ENCODE measurements around the gene MYO16.

The MYO16 gene

DNA sequence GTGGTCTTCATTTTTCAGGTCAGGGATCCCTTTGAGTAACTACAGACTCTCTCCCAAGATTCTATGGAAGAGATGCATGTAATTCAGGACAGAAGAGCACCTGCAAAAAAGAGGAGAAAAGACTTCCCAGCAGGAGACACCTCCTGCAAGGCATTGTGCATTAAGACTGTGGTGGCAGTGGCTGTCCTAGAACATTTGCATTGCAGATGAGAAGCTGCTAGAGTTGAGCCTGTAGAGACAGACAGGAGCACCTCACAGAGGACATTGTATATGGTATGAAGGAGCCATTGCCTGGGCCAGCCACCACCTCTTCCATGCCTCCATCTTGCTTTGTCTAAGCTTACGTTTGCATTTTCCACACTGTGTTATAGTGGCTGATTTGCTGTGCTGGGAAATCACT is 11.2 kb upstream of the MYO16 start:
- Histone ChIP-seq H3K27me3 (no peaks in the 10 kb centered on the region), H3K4me2 (no peak overlapping the region), H3K36me3 (no peaks in the 10 kb centered on the region), H4K20me1 (no peaks in the 10 kb centered on the region), H3K9me3 (no peaks in the 10 kb centered on the region), H3K9ac (no peak overlapping the region), H3K4me1 (no peaks in the 10 kb centered on the region), H3K27ac (no peak overlapping the region), H3K4me3 (no peak overlapping the region)
- TF ChIP-seq Cebpa-rat (IDR thresholded peaks at IDR 0.05): no peak

DNA sequence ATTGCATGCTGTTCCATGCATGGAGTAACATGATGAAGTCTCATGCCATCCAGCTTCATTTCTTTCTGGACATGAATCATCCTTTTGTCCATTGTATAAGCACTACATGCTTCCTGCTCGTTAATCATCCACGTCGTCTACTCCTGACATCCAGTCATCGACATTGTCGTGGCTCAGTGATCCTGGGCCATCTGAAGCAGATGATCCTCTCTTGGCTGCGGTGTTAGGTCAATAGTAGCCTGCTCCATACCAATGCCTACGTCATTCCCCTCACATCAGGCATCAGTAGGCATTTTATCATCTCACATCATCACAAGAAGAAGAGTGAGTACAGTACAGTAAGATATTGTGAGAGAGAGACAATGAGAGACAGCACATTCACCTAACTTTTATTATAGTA is 7.9 kb upstream of the MYO16 start:
- TF ChIP-seq Cebpa-rat (IDR thresholded peaks at IDR 0.05): no peak
- Histone ChIP-seq H3K4me1 (no peaks in the 10 kb centered on the region), H3K27me3 (no peaks in the 10 kb centered on the region), H3K9ac (no peak overlapping the region), H3K27ac (no peak overlapping the region), H3K4me2 (no peak overlapping the region), H3K9me3 (no peaks in the 10 kb centered on the region), H3K4me3 (no peak overlapping the region), H4K20me1 (no peaks in the 10 kb centered on the region), H3K36me3 (no peaks in the 10 kb centered on the region)

DNA sequence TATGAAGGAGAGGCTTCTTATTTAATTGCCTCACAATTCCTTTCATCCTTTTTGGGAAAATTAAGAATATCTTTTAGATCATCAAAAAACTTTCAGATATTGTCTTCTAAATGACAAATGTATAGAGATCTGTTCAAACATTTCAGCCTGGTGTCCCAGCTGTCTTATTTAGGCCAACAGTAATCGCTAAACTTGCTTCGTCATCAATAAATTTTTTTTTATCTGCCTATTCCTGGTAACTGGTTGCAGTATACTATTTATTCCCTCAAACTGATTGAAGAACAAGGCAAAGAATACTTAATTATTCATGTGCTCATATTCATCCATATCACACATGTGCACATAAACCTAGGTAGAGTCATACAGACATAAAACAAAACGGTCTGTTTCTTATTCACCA is 5.3 kb upstream of the MYO16 start:
- H3K4me3 ChIP-seq: no peak overlapping the region
- no peak overlapping the region for H3K9ac ChIP-seq
- H3K4me2 ChIP-seq: no peak overlapping the region
- H3K27ac ChIP-seq: no peak overlapping the region
- no peaks in the 10 kb centered on the region for H3K27me3 ChIP-seq
- TF ChIP-seq Cebpa-rat (IDR thresholded peaks at IDR 0.05): no peak
- no peaks in the 10 kb centered on the region for H4K20me1 ChIP-seq
- no peaks in the 10 kb centered on the region for H3K36me3 ChIP-seq
- no peaks in the 10 kb centered on the region for H3K9me3 ChIP-seq
- peaks cover 6% of the 10 kb centered on the region for H3K4me1 ChIP-seq

DNA sequence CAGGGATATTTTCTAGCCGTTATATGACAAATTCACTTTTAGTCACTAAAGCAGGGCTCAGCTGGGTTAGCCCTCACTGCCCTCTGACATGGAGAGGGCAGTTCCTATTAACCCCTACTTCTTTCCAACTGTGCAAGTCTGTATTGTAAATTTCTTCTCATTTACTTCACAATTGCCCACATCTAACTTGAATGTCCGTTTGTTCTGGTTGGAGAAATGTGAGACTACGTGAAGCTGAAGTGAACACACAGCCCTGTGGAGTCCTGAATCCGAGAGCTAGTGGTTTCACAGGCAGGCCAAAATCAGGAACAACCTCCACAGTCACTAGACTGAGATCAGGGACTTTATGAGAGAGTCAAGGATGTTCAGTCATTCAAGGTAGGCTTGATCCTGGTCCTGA is 4.4 kb upstream of the MYO16 start:
- H3K27ac ChIP-seq: no peak overlapping the region
- no peak overlapping the region for H3K4me2 ChIP-seq
- H3K4me1 ChIP-seq: peaks cover 13% of the 10 kb centered on the region
- no peaks in the 10 kb centered on the region for H4K20me1 ChIP-seq
- no peak for TF ChIP-seq Cebpa-rat (IDR thresholded peaks at IDR 0.05)
- no peak overlapping the region for H3K9ac ChIP-seq
- no peaks in the 10 kb centered on the region for H3K27me3 ChIP-seq
- no peaks in the 10 kb centered on the region for H3K36me3 ChIP-seq
- H3K9me3 ChIP-seq: no peaks in the 10 kb centered on the region
- H3K4me3 ChIP-seq: no peak overlapping the region

DNA sequence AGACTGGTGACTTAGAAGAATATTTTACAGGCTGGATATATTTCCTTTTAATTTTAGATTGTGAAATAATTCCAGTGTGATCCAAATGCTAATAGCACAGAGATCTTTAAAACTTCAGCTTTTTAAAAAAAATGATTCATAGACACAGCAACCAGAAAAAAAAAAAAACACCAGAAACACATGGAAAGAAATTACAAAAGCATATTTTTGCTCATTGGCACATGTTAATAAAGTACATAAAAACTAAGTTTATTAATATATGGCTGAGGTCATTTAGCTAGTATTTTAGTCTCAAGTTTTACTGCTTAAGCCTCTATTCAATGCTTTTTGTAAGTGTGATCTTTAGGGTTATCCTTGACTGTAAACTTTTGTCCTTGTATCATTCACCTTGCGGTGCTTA is 577 bp downstream of the MYO16 start:
- Histone ChIP-seq H3K27ac (no peak overlapping the region), H3K9ac (no peak overlapping the region), H3K4me3 (no peak overlapping the region), H4K20me1 (no peaks in the 10 kb centered on the region), H3K9me3 (no peaks in the 10 kb centered on the region), H3K27me3 (no peaks in the 10 kb centered on the region), H3K36me3 (no peaks in the 10 kb centered on the region), H3K4me1 (peaks cover 27% of the 10 kb centered on the region), H3K4me2 (no peak overlapping the region)
- TF ChIP-seq Cebpa-rat (IDR thresholded peaks at IDR 0.05): no peak

DNA sequence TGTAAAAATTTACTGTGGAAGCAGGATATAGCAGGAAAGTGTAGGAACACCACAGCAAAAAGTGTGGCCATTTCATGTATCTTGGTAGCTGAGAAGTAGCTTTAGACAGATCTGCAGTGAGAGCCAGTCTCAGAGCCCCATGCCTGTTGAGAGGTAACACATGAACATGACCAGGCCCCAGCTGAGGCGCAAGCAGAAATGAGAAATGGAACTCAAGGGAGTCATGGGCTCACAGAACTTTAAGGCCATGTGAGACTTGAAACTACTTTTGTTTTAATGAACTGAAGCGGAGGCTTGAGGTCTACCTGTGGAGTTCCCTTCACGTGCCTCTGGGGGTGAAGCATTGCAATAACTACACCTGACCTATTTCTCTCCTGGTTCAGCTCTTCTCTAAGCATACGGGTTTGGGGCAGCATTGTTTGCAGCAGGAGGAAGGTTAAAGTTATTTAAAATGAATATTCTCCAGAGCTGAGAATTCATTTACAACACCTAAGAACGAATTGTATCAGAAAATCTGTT is 3.3 kb downstream of the MYO16 start:
- TF ChIP-seq Cebpa-rat (IDR thresholded peaks at IDR 0.05): no peak

DNA sequence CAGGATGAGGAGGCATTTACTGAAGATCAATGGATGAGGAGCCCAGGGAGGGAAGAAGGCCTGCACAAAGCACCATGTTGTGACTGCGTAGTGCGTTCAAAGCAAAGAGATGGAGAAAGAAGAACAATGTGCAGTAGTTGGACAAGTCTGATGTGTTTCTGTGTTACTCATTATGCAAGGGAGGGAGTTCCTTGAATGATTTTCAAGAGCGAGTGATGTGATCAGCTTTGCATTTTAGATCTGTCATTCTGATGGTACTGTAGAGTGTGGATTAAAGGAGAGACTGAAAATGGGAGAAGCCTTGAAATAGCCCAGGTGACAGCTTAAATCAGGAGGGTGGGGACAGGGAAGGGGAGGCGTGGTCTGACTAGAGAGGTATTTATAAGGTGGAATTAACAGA is 9.5 kb downstream of the MYO16 start:
- H3K27me3 ChIP-seq: no peaks in the 10 kb centered on the region

More for the DNA sequence above, 3.3 kb downstream of the MYO16 start:
- Histone ChIP-seq H4K20me1 (no peaks in the 10 kb centered on the region), H3K4me1 (peaks cover 35% of the 10 kb centered on the region), H3K4me3 (no peak overlapping the region), H3K9me3 (0 out of 2 replicates have a peak, but pooled peaks cover 4% of the 10 kb centered on the region), H3K36me3 (no peaks in the 10 kb centered on the region), H3K27ac (no peak overlapping the region), H3K9ac (no peak overlapping the region), H3K27me3 (no peaks in the 10 kb centered on the region), H3K4me2 (no peak overlapping the region)

DNA sequence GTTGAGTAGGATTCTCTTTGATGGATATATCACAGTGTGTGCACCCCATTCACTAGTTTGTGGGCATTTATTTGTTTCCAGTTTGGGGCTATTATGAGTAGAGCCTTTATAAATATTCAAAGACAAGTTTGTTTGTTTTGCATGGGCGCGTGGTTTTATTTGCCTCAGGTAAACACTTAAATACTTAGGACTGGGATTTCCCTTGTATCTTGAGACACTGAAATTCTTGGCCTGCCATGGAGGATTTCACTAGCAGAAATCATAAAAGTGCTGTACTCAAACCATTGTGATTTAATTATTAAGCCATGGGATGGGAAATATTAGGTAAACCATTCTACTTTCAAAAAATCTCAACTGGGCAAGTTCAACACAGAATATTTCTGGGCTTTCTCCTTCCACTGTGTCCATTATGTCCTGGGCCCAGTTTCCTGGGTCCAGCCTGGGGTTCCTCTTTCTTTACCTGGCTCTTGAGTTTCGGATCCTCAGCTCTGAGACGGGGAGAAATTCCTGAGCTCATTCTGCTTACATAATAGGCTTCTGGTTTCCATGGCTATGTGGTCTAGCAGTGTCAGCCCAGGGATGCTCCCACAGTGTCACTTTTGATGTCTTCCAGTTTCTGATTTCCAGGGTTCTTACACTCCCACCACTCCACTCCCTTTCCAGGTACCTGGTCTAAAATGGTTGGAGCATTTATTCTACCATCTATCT is 14.4 kb downstream of the MYO16 start:
- H3K36me3 ChIP-seq: no peaks in the 10 kb centered on the region
- no peak for TF ChIP-seq Cebpa-rat (IDR thresholded peaks at IDR 0.05)
- H3K9ac ChIP-seq: no peak overlapping the region
- no peaks in the 10 kb centered on the region for H4K20me1 ChIP-seq
- no peak overlapping the region for H3K4me2 ChIP-seq
- peaks cover 12% of the 10 kb centered on the region for H3K4me1 ChIP-seq
- no peak overlapping the region for H3K4me3 ChIP-seq
- H3K27me3 ChIP-seq: no peaks in the 10 kb centered on the region
- no peak overlapping the region for H3K27ac ChIP-seq
- no peaks in the 10 kb centered on the region; the same call in 1 of the 2 replicates for H3K9me3 ChIP-seq

More for the DNA sequence above, 9.5 kb downstream of the MYO16 start:
- H3K27ac ChIP-seq: no peak overlapping the region
- H3K36me3 ChIP-seq: no peaks in the 10 kb centered on the region
- no peak overlapping the region for H3K9ac ChIP-seq
- no peaks in the 10 kb centered on the region for H4K20me1 ChIP-seq
- H3K4me1 ChIP-seq: peaks cover 31% of the 10 kb centered on the region
- H3K9me3 ChIP-seq: 0 out of 2 replicates have a peak, but pooled peaks cover 4% of the 10 kb centered on the region
- no peak for TF ChIP-seq Cebpa-rat (IDR thresholded peaks at IDR 0.05)
- no peak overlapping the region for H3K4me3 ChIP-seq
- H3K4me2 ChIP-seq: no peak overlapping the region

DNA sequence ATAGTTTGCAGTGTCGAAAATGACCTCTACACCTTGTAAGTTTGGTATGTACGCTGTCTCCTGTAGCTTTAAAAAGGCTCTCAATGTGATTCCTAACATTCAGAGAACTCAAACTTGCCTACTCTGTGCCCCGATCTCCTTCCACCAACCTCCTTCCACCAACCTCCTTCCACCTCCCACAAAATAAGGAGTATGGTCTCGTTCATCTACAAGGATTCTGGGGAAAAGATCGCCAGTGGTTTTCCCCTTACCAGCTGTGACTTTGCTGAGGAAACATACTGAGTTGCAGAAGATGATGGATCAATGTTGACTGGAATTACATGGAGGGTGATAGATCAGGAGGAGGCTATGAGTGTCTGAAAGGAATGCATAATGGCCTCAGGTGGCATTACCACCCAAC is 16.0 kb downstream of the MYO16 start:
- TF ChIP-seq Cebpa-rat (IDR thresholded peaks at IDR 0.05): no peak
- H4K20me1 ChIP-seq: no peaks in the 10 kb centered on the region
- no peak overlapping the region for H3K9ac ChIP-seq
- H3K4me1 ChIP-seq: peaks cover 3% of the 10 kb centered on the region
- H3K4me3 ChIP-seq: no peak overlapping the region
- H3K27me3 ChIP-seq: no peaks in the 10 kb centered on the region
- no peaks in the 10 kb centered on the region; the same call in 1 of the 2 replicates for H3K9me3 ChIP-seq
- H3K4me2 ChIP-seq: no peak overlapping the region
- H3K27ac ChIP-seq: no peak overlapping the region
- no peaks in the 10 kb centered on the region for H3K36me3 ChIP-seq

DNA sequence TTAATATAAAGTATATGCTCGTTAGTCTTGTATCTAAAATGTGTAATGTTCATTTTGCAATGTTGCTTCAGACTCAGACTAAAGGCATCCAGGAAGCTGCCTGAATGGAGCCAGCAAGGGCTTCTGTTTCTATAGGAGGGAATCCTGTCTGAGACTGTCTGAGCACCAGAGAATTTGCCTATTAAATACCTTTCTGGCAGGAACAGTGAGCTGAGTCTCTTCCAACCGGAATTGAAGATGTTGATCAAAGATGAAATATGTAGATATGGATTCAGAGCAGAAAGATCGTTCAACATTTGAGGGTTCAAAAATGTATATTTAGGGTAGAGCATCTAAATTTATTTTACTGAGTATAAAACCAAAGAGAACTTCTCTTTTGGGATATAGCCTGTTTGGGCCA is 20.9 kb downstream of the MYO16 start:
- no peak for TF ChIP-seq Cebpa-rat (IDR thresholded peaks at IDR 0.05)
- Histone ChIP-seq H3K27ac (no peak overlapping the region), H3K9ac (no peak overlapping the region), H3K9me3 (no peaks in the 10 kb centered on the region), H3K4me3 (no peak overlapping the region), H3K4me2 (no peak overlapping the region), H3K36me3 (no peaks in the 10 kb centered on the region), H3K27me3 (no peaks in the 10 kb centered on the region), H4K20me1 (no peaks in the 10 kb centered on the region), H3K4me1 (no peaks in the 10 kb centered on the region)
